ENCODE data around the gene JPT2. TPM values are rescaled to one million over a fixed set of nuclear protein-coding genes. Genes with fewer than 3 reads are reported as not detected.
"Not testable (repeated sequence)": the region's sequence is repeated elsewhere in the genome, so short reads cannot be mapped to it uniquely, and the experiment has no call there.

JPT2 gene
- total RNA-seq, 2 experiments from 2014 or later = 55.0 to 62.4 TPM

DNA sequence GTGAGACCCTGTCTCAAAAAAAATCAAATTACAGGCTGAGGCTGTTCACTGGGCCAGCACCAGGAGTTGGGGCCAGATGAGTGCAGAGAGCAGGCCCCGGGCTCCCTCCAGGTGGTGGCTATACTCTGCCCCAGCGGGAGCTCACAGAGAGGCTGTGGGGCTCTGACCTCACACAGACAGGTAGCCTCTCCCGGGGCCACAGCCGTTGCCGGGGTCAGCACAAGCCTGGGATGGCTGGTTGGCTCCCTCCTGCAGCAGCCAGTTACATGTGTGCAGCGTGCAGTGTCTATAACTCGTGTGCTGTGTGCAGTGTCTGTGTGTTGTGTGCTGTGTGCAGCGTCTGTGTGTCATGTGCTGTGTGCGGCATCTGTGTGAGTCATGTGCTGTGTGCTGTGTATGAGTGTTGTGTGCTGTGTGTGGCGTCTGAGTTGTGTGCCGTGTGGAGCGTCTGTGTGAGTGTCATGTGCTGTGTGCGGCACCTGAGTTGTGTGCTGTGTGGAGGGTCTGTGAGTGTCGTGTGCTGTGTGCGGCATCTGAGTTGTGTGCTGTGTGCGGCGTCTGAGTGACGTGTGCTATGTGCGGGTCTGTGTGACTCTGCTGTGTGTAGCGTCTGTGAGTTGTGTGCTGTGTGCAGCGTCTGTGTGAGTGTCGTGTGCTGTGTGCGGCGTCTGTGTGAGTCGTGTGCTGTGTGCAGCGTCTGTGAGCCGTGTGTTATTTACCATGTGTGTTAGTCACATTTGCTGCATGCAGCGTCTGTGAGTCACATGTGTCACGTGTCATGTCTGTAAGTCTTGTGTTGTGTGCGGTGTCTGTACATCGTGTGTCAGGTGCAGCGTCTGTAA, 48.8 kb downstream of the JPT2 start:
- Mint-ChIP-seq H3K9me3 (ENCODE audit: low read depth) (no peaks in the 10 kb centered on the region), H3K36me3 (peaks cover 11% of the 10 kb centered on the region), H3K4me3 (no peak overlapping the region), H3K27me3 (no peaks in the 10 kb centered on the region), H3K27ac (no peak overlapping the region), H3K4me1 (peaks cover 20% of the 10 kb centered on the region)
- DNase-seq (no peak), ATAC-seq (no peak)
- CTCF ChIA-PET = no interaction called here

DNA sequence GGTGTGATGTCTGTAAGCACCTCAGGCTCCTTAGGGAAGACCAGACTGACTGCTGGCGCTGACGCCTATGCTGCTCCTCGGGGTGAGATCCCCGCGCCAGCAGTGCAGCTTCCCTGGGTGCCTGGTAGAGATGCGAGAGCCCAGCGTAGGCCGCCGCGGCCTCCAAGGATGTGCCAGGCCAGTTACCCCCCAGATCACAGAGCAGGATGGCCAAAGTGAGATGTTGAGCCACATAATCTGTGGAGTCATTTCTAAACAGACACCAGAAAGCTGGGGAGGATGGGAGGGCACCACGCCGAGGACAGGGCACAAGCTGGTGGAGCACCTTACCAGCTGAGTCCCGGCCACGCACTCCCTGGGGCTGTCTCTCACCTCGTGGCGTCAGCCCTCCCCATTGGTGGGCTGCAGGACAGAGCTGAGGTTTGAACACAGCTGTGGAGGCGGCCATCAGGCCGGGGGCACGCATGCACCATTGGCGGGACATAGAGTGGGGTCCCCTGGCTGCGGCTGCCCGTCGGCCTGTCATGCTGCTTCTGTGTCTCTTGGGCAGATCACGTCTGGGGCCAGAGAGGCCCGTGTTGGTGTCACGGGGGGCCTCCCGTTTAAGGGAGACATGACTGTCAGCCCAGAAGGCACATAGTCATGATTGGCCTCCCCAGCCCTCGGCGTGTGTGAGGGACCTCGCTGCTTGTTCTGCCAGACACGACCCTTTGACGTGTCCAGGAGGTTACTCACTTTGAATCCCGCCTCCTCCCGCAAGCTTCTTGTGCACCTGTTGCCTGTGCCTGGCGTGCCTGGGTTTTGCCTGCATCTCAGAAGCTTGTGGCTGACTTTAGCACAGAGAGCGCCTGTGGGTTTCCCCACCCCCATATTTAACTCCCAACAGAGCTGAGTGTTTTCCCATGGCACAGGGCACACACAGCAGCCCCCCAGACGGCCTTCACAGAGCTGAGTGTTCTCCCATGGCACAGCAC, 49.9 kb downstream of the JPT2 start:
- Mint-ChIP-seq H3K4me1 (peaks cover 11% of the 10 kb centered on the region), H3K27me3 (no peaks in the 10 kb centered on the region), H3K4me3 (no peak overlapping the region), H3K9me3 (ENCODE audit: low read depth) (no peaks in the 10 kb centered on the region), H3K27ac (no peak overlapping the region), H3K36me3 (peaks cover 14% of the 10 kb centered on the region)
- CTCF ChIA-PET = interaction anchor here (1.4 kb wide), 1 partner anchor 22 kb away, joined by 4 read pairs; the partner anchor contains the start of gene MAPK8IP3
- DNase-seq = no peak
- ATAC-seq = no peak

DNA sequence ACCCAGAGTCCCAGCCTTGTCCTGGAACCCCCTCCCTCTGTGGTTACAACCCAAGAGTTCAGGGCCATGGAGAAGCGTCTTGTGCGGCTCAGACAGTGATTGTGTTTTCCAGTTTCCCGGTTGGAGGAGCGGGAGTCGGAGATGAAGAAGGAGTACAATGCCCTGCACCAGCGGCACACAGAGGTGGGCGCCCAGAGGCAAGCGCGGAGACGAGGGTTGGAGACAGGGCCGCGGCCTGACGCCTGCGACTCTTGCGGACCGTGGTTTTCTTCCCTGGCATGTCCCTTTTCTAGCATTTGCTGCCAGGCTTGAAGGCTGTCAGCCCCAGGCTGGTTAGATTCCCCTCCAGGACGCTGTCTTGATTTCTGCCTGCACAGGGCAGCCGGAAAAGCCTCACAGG, 50.9 kb downstream of the JPT2 start:
- no peak overlapping the region for H3K4me3 Mint-ChIP-seq
- peaks cover 2% of the 10 kb centered on the region for H3K4me1 Mint-ChIP-seq
- no peaks in the 10 kb centered on the region for H3K9me3 Mint-ChIP-seq (ENCODE audit: low read depth)
- H3K27me3 Mint-ChIP-seq = no peaks in the 10 kb centered on the region
- DNase-seq (no peak), ATAC-seq (no peak)
- no peak overlapping the region for H3K27ac Mint-ChIP-seq
- CTCF ChIA-PET = interaction anchor here (1.4 kb wide), 1 partner anchor 23 kb away, joined by 4 read pairs; the partner anchor contains the start of gene MAPK8IP3
- peaks cover 21% of the 10 kb centered on the region for H3K36me3 Mint-ChIP-seq

DNA sequence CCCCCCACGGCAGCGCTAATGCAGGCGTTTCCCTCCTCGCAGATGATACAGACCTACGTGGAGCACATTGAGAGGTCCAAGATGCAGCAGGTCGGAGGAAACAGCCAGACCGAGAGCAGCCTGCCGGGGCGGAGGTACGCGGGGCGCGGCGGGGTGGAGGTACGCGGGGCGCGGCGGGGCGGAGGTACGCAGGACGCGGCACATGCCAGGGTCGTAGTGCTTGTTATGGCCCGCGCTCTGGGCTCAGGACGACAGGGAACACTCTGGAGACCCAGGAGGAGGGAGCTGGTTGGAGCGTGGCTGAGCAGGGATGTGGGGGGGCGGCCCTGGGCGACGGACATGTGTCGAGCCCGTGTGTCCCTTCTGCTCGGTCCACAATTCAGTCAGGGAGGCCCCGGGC, 51.4 kb downstream of the JPT2 start:
- Mint-ChIP-seq H3K36me3 (peaks cover 21% of the 10 kb centered on the region), H3K9me3 (ENCODE audit: low read depth) (no peaks in the 10 kb centered on the region), H3K4me1 (peaks cover 2% of the 10 kb centered on the region), H3K27ac (no peak overlapping the region), H3K27me3 (no peaks in the 10 kb centered on the region), H3K4me3 (no peak overlapping the region)
- ATAC-seq (no peak), DNase-seq (no peak)
- CTCF ChIA-PET = no interaction called here

DNA sequence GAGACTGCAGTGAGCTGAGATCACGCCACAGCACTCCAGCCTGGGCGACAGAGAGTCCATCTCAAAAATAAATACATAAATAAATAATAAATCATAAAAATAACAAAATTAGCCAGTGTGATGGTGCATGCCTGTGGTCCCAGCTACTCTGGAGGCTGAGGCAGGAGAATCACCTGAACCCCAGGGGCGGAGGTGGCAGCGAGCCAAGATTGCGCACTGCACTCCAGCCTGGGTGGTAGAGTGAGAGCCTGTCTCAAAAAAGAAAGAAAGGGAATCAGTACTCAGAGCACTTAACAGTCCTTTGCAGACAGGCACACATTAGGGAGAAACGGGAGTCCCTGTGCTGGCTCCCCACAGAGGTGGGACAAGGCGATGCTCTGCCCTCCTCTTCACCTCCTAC, 53.0 kb downstream of the JPT2 start:
- CTCF ChIA-PET = no interaction called here
- Mint-ChIP-seq H3K9me3 (ENCODE audit: low read depth) (peaks cover 4% of the 10 kb centered on the region), H3K4me3 (no peak overlapping the region), H3K27me3 (no peaks in the 10 kb centered on the region), H3K36me3 (peaks cover 21% of the 10 kb centered on the region), H3K4me1 (peaks cover 2% of the 10 kb centered on the region), H3K27ac (no peak overlapping the region)
- DNase-seq = no peak
- no peak for ATAC-seq

DNA sequence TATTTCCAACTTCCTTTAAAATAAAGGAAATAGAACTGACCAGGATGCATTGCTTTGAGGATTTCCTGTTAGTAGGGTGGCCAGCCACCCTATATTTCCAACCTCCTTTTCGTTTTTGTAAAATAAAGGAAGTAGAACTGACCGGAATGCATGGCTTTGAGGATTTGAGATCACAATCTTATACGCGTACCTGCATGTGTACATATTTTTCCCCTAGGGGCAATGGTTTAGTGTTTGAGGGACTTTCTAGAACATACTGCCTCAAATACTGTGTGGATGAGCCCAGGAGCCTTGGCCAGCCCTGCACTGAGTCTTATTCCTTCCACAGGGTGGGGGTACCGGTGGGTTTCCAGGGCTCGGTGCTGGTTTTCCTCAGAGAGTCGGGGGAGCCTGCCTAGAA, 53.5 kb downstream of the JPT2 start:
- DNase-seq (no peak), ATAC-seq (no peak)
- H3K27ac Mint-ChIP-seq = no peak overlapping the region
- H3K9me3 Mint-ChIP-seq (ENCODE audit: low read depth) = peaks cover 4% of the 10 kb centered on the region
- H3K27me3 Mint-ChIP-seq = no peaks in the 10 kb centered on the region
- H3K4me1 Mint-ChIP-seq = peaks cover 2% of the 10 kb centered on the region
- no peak overlapping the region for H3K4me3 Mint-ChIP-seq
- peaks cover 21% of the 10 kb centered on the region for H3K36me3 Mint-ChIP-seq
- CTCF ChIA-PET = interaction anchor here (1.3 kb wide), 1 partner anchor 14 kb away, joined by 4 read pairs; no protein-coding TSS in a partner anchor

DNA sequence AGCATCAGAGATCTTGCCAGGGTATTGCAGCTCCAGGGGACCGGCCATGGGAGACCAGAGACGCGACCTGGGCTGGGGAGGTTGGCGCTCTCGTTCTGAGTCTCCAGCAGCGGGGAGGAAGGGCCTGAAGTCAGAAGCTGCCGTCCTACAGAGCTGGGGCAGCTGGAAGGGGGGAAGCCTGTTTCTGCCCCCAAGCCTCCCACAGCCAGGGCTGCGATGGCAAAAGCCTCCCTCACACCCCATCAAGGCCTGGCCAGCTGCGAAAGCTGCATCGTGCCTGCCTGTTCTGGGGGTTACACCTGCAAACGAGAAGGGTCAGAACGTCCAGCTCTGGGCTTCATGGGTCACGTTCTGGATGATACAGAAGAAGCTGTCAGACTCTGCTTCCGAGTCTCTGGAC, 54.0 kb downstream of the JPT2 start:
- Mint-ChIP-seq H3K9me3 (ENCODE audit: low read depth) (peaks cover 4% of the 10 kb centered on the region), H3K4me3 (no peak overlapping the region), H3K27ac (no peak overlapping the region), H3K36me3 (peaks cover 18% of the 10 kb centered on the region), H3K4me1 (no peaks in the 10 kb centered on the region), H3K27me3 (no peaks in the 10 kb centered on the region)
- CTCF ChIA-PET = interaction anchor here (1.3 to 2.1 kb wide), 2 partner anchors 12 to 14 kb away, joined by 4 to 6 read pairs; no protein-coding TSS in a partner anchor
- ATAC-seq (no peak), DNase-seq (no peak)

DNA sequence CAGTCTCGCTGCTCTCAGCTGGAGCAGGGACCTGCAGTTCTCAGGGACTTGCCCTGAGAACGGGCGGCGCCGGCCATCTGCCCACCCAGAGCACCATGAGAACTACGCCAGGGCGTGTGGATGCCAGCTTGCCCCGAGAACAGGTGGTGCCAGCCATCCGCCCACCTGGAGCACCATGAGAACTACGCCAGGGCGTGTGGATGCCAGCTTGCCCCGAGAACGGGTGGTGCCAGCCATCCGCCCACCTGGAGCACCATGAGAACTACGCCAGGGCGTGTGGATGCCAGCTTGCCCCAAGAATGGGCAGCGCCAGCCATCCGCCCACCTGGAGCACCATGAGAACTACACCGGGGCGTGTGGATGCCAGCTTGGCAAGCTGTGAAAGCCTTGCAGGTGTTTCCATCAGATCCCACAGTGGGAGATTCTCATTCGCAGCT, 54.5 kb downstream of the JPT2 start:
- not testable (repeated sequence) for H3K4me3 Mint-ChIP-seq; H3K27ac Mint-ChIP-seq; ATAC-seq; H3K4me1 Mint-ChIP-seq; H3K9me3 Mint-ChIP-seq (ENCODE audit: low read depth); DNase-seq; H3K27me3 Mint-ChIP-seq
- CTCF ChIA-PET = interaction anchor here (1.3 to 2.1 kb wide), 2 partner anchors 13 kb away, joined by 4 to 6 read pairs; no protein-coding TSS in a partner anchor
- H3K36me3 Mint-ChIP-seq = peaks cover 16% of the 10 kb centered on the region

DNA sequence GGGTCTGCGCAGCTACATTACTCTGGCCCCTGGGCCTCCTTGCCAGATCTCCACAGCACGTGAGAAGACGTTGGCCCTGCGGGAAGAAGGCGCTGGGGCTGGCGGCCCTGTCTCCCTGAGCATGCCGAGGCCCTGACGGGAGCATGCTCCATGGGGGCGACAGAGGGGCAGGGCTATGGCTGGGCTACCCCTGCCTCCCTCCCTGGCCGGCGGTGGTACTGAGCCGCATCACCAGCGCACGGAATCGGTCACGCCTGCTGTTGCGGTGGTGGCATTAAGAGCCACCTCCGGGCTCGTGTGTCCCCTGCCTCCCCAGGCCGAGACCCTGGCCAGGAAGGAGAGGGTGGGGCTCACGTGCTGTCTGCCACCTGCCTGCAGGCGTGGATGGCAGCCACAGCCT, 56.0 kb downstream of the JPT2 start:
- H3K4me3 Mint-ChIP-seq = no peak overlapping the region
- H3K27me3 Mint-ChIP-seq = no peaks in the 10 kb centered on the region
- CTCF ChIA-PET = no interaction called here
- peaks cover 13% of the 10 kb centered on the region for H3K36me3 Mint-ChIP-seq
- no peak for DNase-seq
- no peaks in the 10 kb centered on the region for H3K4me1 Mint-ChIP-seq
- H3K27ac Mint-ChIP-seq = no peak overlapping the region
- ATAC-seq = no peak
- H3K9me3 Mint-ChIP-seq (ENCODE audit: low read depth) = peaks cover 4% of the 10 kb centered on the region

DNA sequence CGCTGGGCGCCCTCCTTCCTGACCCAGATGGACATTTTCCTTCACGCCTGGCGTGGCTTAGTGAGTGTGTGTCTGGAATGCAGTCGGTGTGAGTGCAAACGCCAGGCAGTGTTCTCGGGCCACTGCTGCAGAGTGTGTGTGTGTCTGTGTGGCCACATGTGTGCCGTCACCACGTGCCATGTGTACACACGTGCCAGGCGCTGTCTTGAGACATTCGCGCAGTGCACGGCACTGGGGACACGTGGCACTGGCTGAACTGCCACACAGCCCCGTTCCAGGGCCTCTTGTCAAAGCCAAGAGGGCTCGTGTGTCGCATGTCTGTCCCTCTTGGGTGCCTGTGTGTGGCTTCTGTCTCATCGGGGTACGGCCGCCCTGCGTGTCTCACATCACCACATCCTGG, 56.7 kb downstream of the JPT2 start:
- H3K27me3 Mint-ChIP-seq = no peaks in the 10 kb centered on the region
- H3K4me1 Mint-ChIP-seq = no peaks in the 10 kb centered on the region
- peaks cover 4% of the 10 kb centered on the region for H3K9me3 Mint-ChIP-seq (ENCODE audit: low read depth)
- CTCF ChIA-PET = no interaction called here
- H3K27ac Mint-ChIP-seq = no peak overlapping the region
- ATAC-seq (no peak), DNase-seq (no peak)
- H3K4me3 Mint-ChIP-seq = no peak overlapping the region
- peaks cover 10% of the 10 kb centered on the region for H3K36me3 Mint-ChIP-seq

DNA sequence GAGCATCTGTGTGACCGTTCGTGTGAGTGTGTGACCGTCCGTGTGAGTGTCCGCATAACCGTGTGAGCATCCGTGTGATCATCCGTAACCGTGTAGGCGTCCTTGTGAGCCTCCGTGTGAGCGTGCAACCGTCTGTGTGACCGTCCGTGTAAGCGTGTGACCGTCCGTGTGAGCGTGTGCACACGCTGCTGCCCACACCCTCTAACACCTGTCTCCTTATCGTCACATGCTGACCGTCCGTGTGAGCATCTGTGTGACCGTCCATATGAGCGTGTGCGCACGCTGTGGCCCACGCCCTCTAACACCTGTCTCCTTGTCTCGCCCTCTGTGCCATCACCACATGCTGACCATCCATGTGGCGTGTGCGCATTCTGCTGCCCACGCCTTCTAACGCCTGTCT, 62.2 kb downstream of the JPT2 start:
- ATAC-seq (no peak), DNase-seq (no peak)
- Mint-ChIP-seq H3K36me3 (peaks cover 2% of the 10 kb centered on the region), H3K27ac (no peak overlapping the region), H3K27me3 (no peaks in the 10 kb centered on the region), H3K4me1 (no peaks in the 10 kb centered on the region), H3K9me3 (ENCODE audit: low read depth) (no peaks in the 10 kb centered on the region), H3K4me3 (no peak overlapping the region)
- CTCF ChIA-PET = no interaction called here

DNA sequence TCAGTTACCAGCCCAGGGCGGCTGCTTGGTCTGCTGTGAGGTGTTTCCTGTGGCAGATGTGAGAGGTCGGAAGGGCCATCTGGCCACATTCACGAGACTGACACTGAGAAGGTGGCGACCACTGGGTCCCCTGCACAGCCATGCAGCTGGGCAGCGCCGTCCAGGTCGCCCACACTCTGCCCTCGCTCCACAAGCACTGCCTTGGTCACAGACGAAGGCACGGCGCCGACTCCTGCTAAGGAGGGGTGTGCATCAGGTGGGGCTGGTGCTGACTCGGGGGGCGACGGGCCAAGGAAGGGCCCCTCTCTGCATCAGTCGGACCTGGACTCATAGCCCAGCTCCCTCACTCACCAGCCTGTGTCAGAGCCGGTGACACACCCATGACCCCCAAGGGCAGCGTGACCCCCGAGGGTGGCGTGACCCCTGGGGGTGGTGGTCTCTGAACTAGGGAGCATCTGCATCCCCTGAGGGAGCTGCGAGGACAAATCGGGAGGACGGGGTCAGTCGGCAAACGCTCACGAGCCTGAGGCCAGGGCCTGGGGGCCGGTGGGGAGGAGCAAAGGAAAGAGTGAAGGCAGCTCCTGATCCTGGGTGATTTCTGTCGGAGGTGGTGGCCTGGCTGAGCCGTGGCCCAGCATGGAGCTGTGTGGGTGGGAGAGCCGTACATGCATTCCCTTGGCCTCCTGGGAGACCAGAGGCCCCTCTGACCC, 62.9 kb downstream of the JPT2 start:
- peaks cover 2% of the 10 kb centered on the region for H3K36me3 Mint-ChIP-seq
- H3K9me3 Mint-ChIP-seq (ENCODE audit: low read depth) = no peaks in the 10 kb centered on the region
- DNase-seq = no peak
- H3K4me3 Mint-ChIP-seq = no peak overlapping the region
- H3K27me3 Mint-ChIP-seq = no peaks in the 10 kb centered on the region
- CTCF ChIA-PET = no interaction called here
- H3K4me1 Mint-ChIP-seq = no peaks in the 10 kb centered on the region
- ATAC-seq = no peak
- H3K27ac Mint-ChIP-seq = no peak overlapping the region

DNA sequence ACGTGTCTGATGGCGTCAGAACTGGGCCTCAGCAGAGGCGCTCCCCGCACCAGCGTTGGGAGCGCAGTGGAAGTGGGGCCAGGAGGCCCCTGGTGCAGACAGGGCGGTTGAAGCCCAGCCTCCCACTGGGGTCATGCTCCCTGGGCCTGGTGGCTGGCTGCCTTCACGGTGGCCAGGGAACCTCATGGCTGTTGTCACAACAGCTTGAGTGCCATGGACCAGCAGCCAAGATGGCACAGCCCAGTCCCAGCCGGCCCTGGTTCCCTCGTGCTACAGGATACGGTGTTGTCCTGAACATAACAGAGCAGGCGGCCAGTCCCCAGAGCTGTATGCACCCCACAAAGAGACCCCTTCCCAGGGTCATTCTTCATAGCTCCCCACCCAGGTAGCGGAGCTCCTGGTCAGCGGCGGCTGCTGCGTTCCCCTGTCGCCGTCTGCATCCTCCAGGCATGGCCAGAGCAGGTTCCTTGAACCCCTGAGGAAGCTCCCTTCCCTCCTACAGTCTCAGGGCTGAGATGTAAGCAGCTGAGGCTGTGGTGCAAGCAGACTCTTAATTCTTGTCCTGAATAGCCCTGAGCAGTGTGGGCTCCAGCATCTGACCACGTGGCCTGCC, 63.6 kb downstream of the JPT2 start:
- H3K27me3 Mint-ChIP-seq = no peaks in the 10 kb centered on the region
- no peak overlapping the region for H3K27ac Mint-ChIP-seq
- ATAC-seq (no peak), DNase-seq (no peak)
- CTCF ChIA-PET = no interaction called here
- no peak overlapping the region for H3K4me3 Mint-ChIP-seq
- peaks cover 2% of the 10 kb centered on the region for H3K36me3 Mint-ChIP-seq
- no peaks in the 10 kb centered on the region for H3K4me1 Mint-ChIP-seq
- no peaks in the 10 kb centered on the region for H3K9me3 Mint-ChIP-seq (ENCODE audit: low read depth)
